Panc1 (cell line): ENCODE data around the gene SMIM17.

Experiments
- CTCF ChIP-seq: fragments of 450-650 bp; IDR thresholded peaks from 2 replicates; pipeline ENCODE4 v1.5.1; 2017; ENCODE audit warnings: mild to moderate bottlenecking
- POLR2AphosphoS5 ChIP-seq: IDR thresholded peaks from 2 replicates; pipeline ENCODE4 v1.6.1; 2012; ENCODE audit warnings: mild to moderate bottlenecking, low read depth, low read length, moderate library complexity
- REST ChIP-seq, 2 experiments: IDR thresholded peaks; 2 replicates each; pipeline ENCODE4 v1.6.1; 2011 to 2012; ENCODE audit warnings: low read depth in 2 of 2, control low read depth in 1 of 2, low read length in 1 of 2, mild to moderate bottlenecking in 1 of 2, moderate library complexity in 1 of 2; ENCODE audit not compliant: insufficient read depth in 1 of 2
- SIN3A ChIP-seq: IDR thresholded peaks from 2 replicates; pipeline ENCODE4 v1.6.1; 2012; ENCODE audit warnings: low read depth, mild to moderate bottlenecking, low read length, moderate library complexity, borderline replicate concordance; ENCODE audit not compliant: insufficient read depth
- TCF7L2 ChIP-seq: IDR thresholded peaks from 2 replicates; pipeline ENCODE4 v1.6.1; 2011; ENCODE audit warnings: mild to moderate bottlenecking, low read depth, low read length, inconsistent platforms

- TF ChIP-seq CTCF (no peak), POLR2AphosphoS5 (no peak), REST (IDR thresholded peaks at IDR 0.05; ENCODE audit: insufficient read depth in 1 of 2, low read depth in 2 of 2, low read length in 1 of 2) (no peak), SIN3A (no peak), TCF7L2 (no peak)
These were observed 20.0 kb upstream of the SMIM17 start for GRCh38 chr19:56623006-56623405.
